SK-N-SH (cell line): Measurements from ENCODE around the gene SERPINI1. TPM values are rescaled to one million over a fixed set of nuclear protein-coding genes. Genes with fewer than 3 reads are reported as not detected.

Source experiments
- CTCF ChIA-PET: fragments of 300-600, 350-600 bp; formaldehyde crosslinking; extraction: SDS; loops from one replicate; lab custom pipeline; 2021; lab: Yijun Ruan, JAX
- POLR2A ChIA-PET: fragments of 350-600 bp; sonication (Branson Sonifier 250); formaldehyde crosslinking; extraction: SDS; loops from one replicate; lab custom pipeline; 2020; ENCODE audit warnings: antibody characterized with exemption, inconsistent platforms; lab: Yijun Ruan, JAX
- DNase-seq: peaks from one replicate; pipeline ENCODE4 v3.0.0; 2012
- H2AFZ ChIP-seq: fragments of 200-600 bp; sonication (generic); 2 replicates; pipeline ENCODE4 v1.8.1; 2016; ENCODE audit warnings: antibody characterized with exemption, mild to moderate bottlenecking, low read depth
- H3F3A ChIP-seq: fragments of 200-600 bp; sonication (generic); replicated peaks from 2 replicates; pipeline ENCODE3; 2016; ENCODE audit warnings: antibody characterized with exemption, mild to moderate bottlenecking; ENCODE audit not compliant: insufficient read depth
- H3K27ac ChIP-seq, 2 experiments: fragments of 200-500 bp in 1 of 2; fragments of 200-600 bp in 1 of 2; sonication (Bioruptor generic) in 1 of 2; sonication (generic), shearing (Covaris generic) in 1 of 2; 2 replicates each; pipeline versions ENCODE4 v1.5.1 to v1.6.1; 2014 to 2016; ENCODE audit warnings: low read depth in 2 of 2, inconsistent platforms in 1 of 2, low read length in 1 of 2, mild to moderate bottlenecking in 1 of 2, mixed read lengths in 1 of 2
- H3K27me3 ChIP-seq: fragments of 200-600 bp; sonication (generic), shearing (Covaris generic); 2 replicates; pipeline ENCODE4 v1.6.1; 2016; ENCODE audit warnings: mixed run types; ENCODE audit not compliant: insufficient read depth
- H3K36me3 ChIP-seq, 2 experiments: fragments of 200-500 bp in 1 of 2; fragments of 200-600 bp in 1 of 2; sonication (Bioruptor generic) in 1 of 2; sonication (generic) in 1 of 2; replicated peaks in 1 of 2; 2 replicates each; pipeline versions ENCODE3 to v1.5.1; 2014 to 2016; ENCODE audit warnings: low read length in 1 of 2, mild to moderate bottlenecking in 1 of 2; ENCODE audit not compliant: insufficient read depth in 2 of 2, control insufficient read depth in 1 of 2
- H3K4me1 ChIP-seq, 2 experiments: fragments of 200-500 bp in 1 of 2; fragments of 200-600 bp in 1 of 2; sonication (Bioruptor generic) in 1 of 2; sonication (generic), shearing (Covaris generic) in 1 of 2; 2 replicates each; pipeline versions ENCODE4 v1.5.1 to v1.6.1; 2014 to 2016; ENCODE audit warnings: low read depth in 1 of 2, low read length in 1 of 2, mixed run types in 1 of 2; ENCODE audit not compliant: insufficient read depth in 2 of 2, control insufficient read depth in 1 of 2
- H3K4me2 ChIP-seq: fragments of 200-600 bp; sonication (generic), shearing (Covaris generic); 2 replicates; pipeline ENCODE4 v1.6.1; 2017; ENCODE audit warnings: mixed run types
- H3K4me3 ChIP-seq, 2 experiments: fragments of 200-500 bp in 1 of 2; fragments of 200-600 bp in 1 of 2; sonication (Bioruptor generic) in 1 of 2; sonication (generic), shearing (Covaris generic) in 1 of 2; 2 replicates each; pipeline versions ENCODE4 v1.5.1 to v1.8.1; 2014 to 2016; ENCODE audit warnings: low read depth in 2 of 2, inconsistent platforms in 1 of 2, low read length in 1 of 2, mild to moderate bottlenecking in 1 of 2, mixed read lengths in 1 of 2, moderate library complexity in 1 of 2
- H3K79me2 ChIP-seq: fragments of 200-600 bp; sonication (generic); 2 replicates; pipeline ENCODE4 v1.8.1; 2017; ENCODE audit warnings: mild to moderate bottlenecking; ENCODE audit not compliant: insufficient read depth
- H3K9ac ChIP-seq: fragments of 200-600 bp; sonication (generic); 2 replicates; pipeline ENCODE4 v1.6.1; 2017; ENCODE audit warnings: mixed run types
- H3K9me2 ChIP-seq: fragments of 200-600 bp; sonication (generic); 2 replicates; pipeline ENCODE4 v1.6.1; 2017; ENCODE audit warnings: mixed run types
- H3K9me3 ChIP-seq: fragments of 200-600 bp; sonication (generic); 2 replicates; pipeline ENCODE4 v1.6.1; 2017; ENCODE audit warnings: mixed run types, mild to moderate bottlenecking, moderate library complexity
- H4K20me1 ChIP-seq: fragments of 200-600 bp; sonication (generic); 2 replicates; pipeline ENCODE4 v1.6.1; 2017; ENCODE audit warnings: mild to moderate bottlenecking, mixed run types; ENCODE audit not compliant: insufficient read depth
- CHD2 ChIP-seq: fragments of 150-350 bp; IDR thresholded peaks from 2 replicates; pipeline ENCODE4 v1.6.1; 2018; ENCODE audit warnings: low read length; ENCODE audit not compliant: partially characterized antibody
- EP300 ChIP-seq, 2 experiments: IDR thresholded peaks; 2 replicates each; pipeline versions ENCODE4 v1.4.0 to v1.6.1; 2012; ENCODE audit warnings: borderline replicate concordance in 1 of 2, low read depth in 1 of 2, low read length in 1 of 2
- EZH2phosphoT487 ChIP-seq: fragments of 200-600 bp; sonication (generic); IDR thresholded peaks from 2 replicates; pipeline ENCODE4 v1.6.1; 2017; ENCODE audit warnings: low read depth, mixed run types, mild to moderate bottlenecking, antibody characterized with exemption, moderate library complexity, borderline replicate concordance
- FOXJ3 ChIP-seq: sonication (generic); formaldehyde crosslinking; IDR thresholded peaks from 2 replicates; pipeline ENCODE4 v1.5.1; 2020; ENCODE audit warnings: mild to moderate bottlenecking, missing genetic modification reagents
- FOXM1 ChIP-seq: IDR thresholded peaks from 2 replicates; pipeline ENCODE4 v1.4.0; 2012; ENCODE audit warnings: low read depth, mild to moderate bottlenecking
- MXI1 ChIP-seq: IDR thresholded peaks from 2 replicates; pipeline ENCODE4 v1.6.1; 2012; ENCODE audit warnings: mild to moderate bottlenecking, low read depth, low read length, improper control_type of control experiment
- NRF1 ChIP-seq: IDR thresholded peaks from 2 replicates; pipeline ENCODE4 v1.6.1; 2012; ENCODE audit warnings: low read depth, mild to moderate bottlenecking, low read length
- RAD21 ChIP-seq: IDR thresholded peaks from 2 replicates; pipeline ENCODE4 v1.6.1; 2012; ENCODE audit warnings: mild to moderate bottlenecking, low read length
- REST ChIP-seq: IDR thresholded peaks from 2 replicates; pipeline ENCODE4 v1.6.1; 2012; ENCODE audit warnings: mild to moderate bottlenecking, low read depth, low read length, moderate library complexity
- RXRA ChIP-seq: IDR thresholded peaks from 2 replicates; pipeline ENCODE4 v1.4.0; 2012; ENCODE audit warnings: low read depth, mild to moderate bottlenecking, borderline replicate concordance
- SIN3A ChIP-seq: IDR thresholded peaks from 2 replicates; pipeline ENCODE4 v1.6.1; 2012; ENCODE audit warnings: low read depth, mild to moderate bottlenecking, low read length, moderate library complexity, borderline replicate concordance
- TAF1 ChIP-seq: IDR thresholded peaks from 2 replicates; pipeline ENCODE4 v1.6.1; 2012; ENCODE audit warnings: low read depth, mild to moderate bottlenecking, low read length, moderate library complexity, borderline replicate concordance
- TCF12 ChIP-seq: IDR thresholded peaks from 2 replicates; pipeline ENCODE4 v1.4.0; 2012
- YY1 ChIP-seq: IDR thresholded peaks from 2 replicates; pipeline ENCODE4 v1.4.0; 2012; ENCODE audit warnings: low read depth, mild to moderate bottlenecking
- ZBTB33 ChIP-seq: IDR thresholded peaks from 2 replicates; pipeline ENCODE4 v1.4.0; 2012; ENCODE audit warnings: low read depth, borderline replicate concordance
- WGBS: methylation state at CpG from one replicate; pipeline ENCODE4 v1.1.6; 2017; ENCODE audit warnings: low lambda C conversion rate; 5-methylcytosine and 5-hydroxymethylcytosine counted together
- polyA plus RNA-seq, 3 experiments: library from polyadenylated mRNA; depleted of rRNA; stranded (reverse); fragments of >200 nt; gene quantifications; 2 replicates each; pipeline ENCODE4 v1.2.3, GENCODE V29; 2012
- TF ChIP-seq, protein P1 (sequence below): IDR thresholded peaks from 2 replicates; pipeline ENCODE4 v1.4.0; 2012; ENCODE audit warnings: low read depth, borderline replicate concordance

Gene SERPINI1
- polyA plus RNA-seq, 1 of the 3 experiments (the other 2 are of a cell fraction), result 1.9 TPM

- WGBS, result 86% methylated on average over 3 of the region's 3 CpGs
- Histone ChIP-seq H3K36me3 (no peaks in the 10 kb centered on the region), H3F3A (no peaks in the 10 kb centered on the region), H3K79me2 (no peaks in the 10 kb centered on the region), H2AFZ (no peak overlapping the region), H3K9me2 (no peaks in the 10 kb centered on the region), H3K4me1 (no peaks in the 10 kb centered on the region), H3K4me2 (no peak overlapping the region), H3K9ac (no peak overlapping the region)
- DNase-seq, result no peak
- TF ChIP-seq RAD21 (no peak), CHD2 (no peak), MXI1 (no peak)
- TF ChIP-seq, all 33 proteins: peak for 0
- Histone ChIP-seq H3K9me3 (no peaks in the 10 kb centered on the region), H3K27me3 (no peaks in the 10 kb centered on the region), H3K27ac (no peak overlapping the region), H4K20me1 (no peaks in the 10 kb centered on the region), H3K4me3 (no peak overlapping the region)
- ChIA-PET POLR2A (no interaction called here), CTCF (interaction anchor here (0.5 to 3.0 kb wide), 4 partner anchors 10 to 1556 kb away, joined by 3 to 15 read pairs (median 3); no protein-coding TSS in a partner anchor)
Measured at GRCh38 chr3:167750272-167750971, 14.9 kb downstream of the SERPINI1 start.

DNA sequence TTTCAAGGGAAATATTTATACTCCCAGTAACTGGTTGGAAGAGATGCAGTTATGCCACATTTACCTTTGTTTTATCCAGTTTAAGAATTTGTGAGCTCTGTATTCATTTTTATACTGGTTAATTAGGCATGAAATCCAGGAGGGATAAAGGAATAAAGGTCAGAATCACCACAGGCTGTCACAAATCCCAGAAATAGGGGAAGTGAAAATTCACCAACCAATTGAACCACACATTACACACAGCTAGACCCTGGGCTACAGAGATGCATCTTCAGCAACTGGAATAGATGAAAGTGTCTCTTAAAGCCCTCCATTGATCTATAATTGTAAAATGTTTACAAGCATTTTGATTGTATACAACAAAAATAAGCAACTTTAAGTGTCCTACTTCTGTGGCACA, 18.5 kb downstream of the SERPINI1 start:
- H2AFZ ChIP-seq, result no peak overlapping the region
- no peaks in the 10 kb centered on the region for H3K79me2 ChIP-seq
- no peaks in the 10 kb centered on the region for H3K9me3 ChIP-seq
- TF ChIP-seq ZBTB33, result no peak
- no peak for TF ChIP-seq RXRA
- TF ChIP-seq RAD21, result no peak
- TF ChIP-seq SIN3A, result no peak
- no peak for TF ChIP-seq NRF1
- TF ChIP-seq, protein P1, sequence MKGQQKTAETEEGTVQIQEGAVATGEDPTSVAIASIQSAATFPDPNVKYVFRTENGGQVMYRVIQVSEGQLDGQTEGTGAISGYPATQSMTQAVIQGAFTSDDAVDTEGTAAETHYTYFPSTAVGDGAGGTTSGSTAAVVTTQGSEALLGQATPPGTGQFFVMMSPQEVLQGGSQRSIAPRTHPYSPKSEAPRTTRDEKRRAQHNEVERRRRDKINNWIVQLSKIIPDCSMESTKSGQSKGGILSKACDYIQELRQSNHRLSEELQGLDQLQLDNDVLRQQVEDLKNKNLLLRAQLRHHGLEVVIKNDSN, result no peak
- TF ChIP-seq YY1, result no peak
- no peak for TF ChIP-seq REST
- no peak for TF ChIP-seq FOXJ3 (CRISPR knock-in tag)
- no peak for TF ChIP-seq FOXM1
- no peak for TF ChIP-seq EZH2phosphoT487
- no peak for TF ChIP-seq EP300 (IDR thresholded peaks at IDR 0.05; ENCODE audit: borderline replicate concordance in 1 of 2, low read depth in 1 of 2, low read length in 1 of 2)
- no peak for TF ChIP-seq TCF12
- no peak for TF ChIP-seq TAF1
- no peaks in the 10 kb centered on the region for H3F3A ChIP-seq
- no peaks in the 10 kb centered on the region for H4K20me1 ChIP-seq
- H3K9ac ChIP-seq, result no peak overlapping the region
- DNase-seq, result no peak
- no peak overlapping the region for H3K4me3 ChIP-seq
- H3K27me3 ChIP-seq, result no peaks in the 10 kb centered on the region
- ChIA-PET POLR2A (no interaction called here), CTCF (interaction anchor here (4.4 kb wide), 1 partner anchor 14 kb away, joined by 19 read pairs; no protein-coding TSS in a partner anchor)
- H3K4me2 ChIP-seq, result no peak overlapping the region
- H3K27ac ChIP-seq, result no peak overlapping the region
- H3K36me3 ChIP-seq, result no peaks in the 10 kb centered on the region
- H3K4me1 ChIP-seq, result no peaks in the 10 kb centered on the region
- H3K9me2 ChIP-seq, result no peaks in the 10 kb centered on the region
